ENCODE results near the gene CCDC34. TPM values are rescaled to one million over a fixed set of nuclear protein-coding genes. Genes with fewer than 3 reads are reported as not detected.

Gene CCDC34
- total RNA-seq, 2 donors from 2014 or later: 2.6 TPM; not detected in 1

GRCh38 chr11:27370374-27370773 lies 7.4 kb upstream of the CCDC34 start:
- H3K4me3 ChIP-seq: no peak overlapping the region
- peaks cover 62% of the 10 kb centered on the region for H3K36me3 ChIP-seq

GRCh38 chr11:27367881-27368280 lies 4.9 kb upstream of the CCDC34 start:
- Histone ChIP-seq H3K27me3 (no peaks in the 10 kb centered on the region), H3K4me1 (peaks cover 0 to 8% of the 10 kb centered on the region in 2 donors), H3K9me3 (no peaks in the 10 kb centered on the region), H3K36me3 (peaks cover 38% of the 10 kb centered on the region), H3K4me3 (no peak overlapping the region), H3K27ac (no peak overlapping the region)
- no peak for DNase-seq (ENCODE audit: low spot score)
- no peak for TF ChIP-seq CTCF (IDR thresholded peaks at IDR 0.05)

More at GRCh38 chr11:27370374-27370773, 7.4 kb upstream of the CCDC34 start:
- Histone ChIP-seq H3K27me3 (no peaks in the 10 kb centered on the region), H3K27ac (no peak overlapping the region), H3K4me1 (no peaks in the 10 kb centered on the region), H3K9me3 (no peaks in the 10 kb centered on the region)
- no peak for DNase-seq (ENCODE audit: low spot score)
- TF ChIP-seq CTCF (IDR thresholded peaks at IDR 0.05): no peak

- H3K9me3 ChIP-seq: no peaks in the 10 kb centered on the region
- no peak for TF ChIP-seq CTCF (IDR thresholded peaks at IDR 0.05)
- H3K27ac ChIP-seq: peak overlapping the region in 1 of 2 donors; percentile 41
- H3K36me3 ChIP-seq: peaks cover 16% of the 10 kb centered on the region
- DNase-seq (ENCODE audit: low spot score): no peak
- no peaks in the 10 kb centered on the region for H3K27me3 ChIP-seq
- H3K4me3 ChIP-seq: peak overlapping the region; percentile 80 to 86
- peaks cover 0 to 17% of the 10 kb centered on the region in 2 donors for H3K4me1 ChIP-seq
Observed at GRCh38 chr11:27363576-27364117, 632 bp upstream of the CCDC34 start.

DNA sequence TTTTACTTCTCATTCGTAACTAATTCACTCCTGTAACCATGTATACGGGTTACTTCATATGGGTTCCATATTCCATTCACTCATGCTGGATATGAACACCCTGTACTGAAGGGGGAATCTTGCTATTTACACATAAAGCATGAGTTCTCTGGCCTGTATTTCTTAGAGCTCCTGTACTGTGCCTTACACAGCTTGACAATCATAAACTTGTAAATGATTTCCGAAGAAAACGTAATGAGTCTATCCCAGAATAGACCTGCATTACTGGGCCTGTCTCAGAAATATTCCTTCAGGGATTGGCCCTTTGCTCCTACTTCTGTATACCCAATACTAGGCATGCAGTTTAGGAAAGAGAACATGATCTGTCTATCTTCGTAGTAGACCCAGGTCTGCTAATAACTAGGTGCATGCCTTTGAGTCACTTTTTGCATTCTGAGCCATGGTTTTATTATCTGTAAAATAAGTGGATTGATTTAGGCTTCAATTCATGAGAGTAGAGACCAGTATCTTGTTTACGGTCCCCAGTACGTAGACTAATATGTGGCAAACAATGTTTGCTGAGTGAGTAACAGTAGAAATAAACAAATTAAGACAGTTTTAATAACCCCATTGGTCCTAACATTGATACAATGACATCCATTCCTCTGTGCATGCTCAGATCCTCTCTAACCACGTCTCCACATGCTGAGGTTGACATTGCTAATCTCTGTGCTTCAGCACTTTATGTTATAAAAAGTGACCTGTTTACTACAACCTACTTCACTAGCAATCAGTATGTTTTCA lies 1.2 kb downstream of the CCDC34 start:
- no peak overlapping the region for H3K27ac ChIP-seq
- H3K4me1 ChIP-seq: peaks cover 0 to 17% of the 10 kb centered on the region in 2 donors
- H3K9me3 ChIP-seq: no peaks in the 10 kb centered on the region
- H3K4me3 ChIP-seq: no peak overlapping the region
- H3K36me3 ChIP-seq: no peaks in the 10 kb centered on the region
- H3K27me3 ChIP-seq: no peaks in the 10 kb centered on the region
- DNase-seq (ENCODE audit: low spot score): no peak
- TF ChIP-seq CTCF (IDR thresholded peaks at IDR 0.05): no peak

DNA sequence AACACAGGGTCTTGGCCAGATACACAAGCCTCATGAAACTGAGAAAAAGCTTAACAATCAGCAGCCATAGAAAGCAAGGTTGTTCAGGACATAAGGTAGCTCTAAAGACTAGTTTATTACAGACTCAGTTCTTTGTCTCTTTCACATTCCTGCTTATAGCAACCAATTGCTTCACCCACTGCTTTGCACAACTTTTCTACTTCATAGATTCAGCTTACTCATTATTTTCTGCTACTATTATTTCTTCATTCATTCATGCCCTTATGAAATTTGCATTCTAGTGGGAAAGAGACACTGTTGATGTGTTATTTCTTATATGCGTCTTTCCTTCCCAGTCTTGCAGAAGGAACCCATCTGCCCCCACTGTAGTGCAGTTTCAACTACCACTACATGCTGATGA lies 4.7 kb downstream of the CCDC34 start:
- no peak for DNase-seq (ENCODE audit: low spot score)
- no peak for TF ChIP-seq CTCF (IDR thresholded peaks at IDR 0.05)
- no peaks in the 10 kb centered on the region for H3K27me3 ChIP-seq

More for the DNA sequence above, 4.7 kb downstream of the CCDC34 start:
- peaks cover 0 to 10% of the 10 kb centered on the region in 2 donors for H3K4me1 ChIP-seq
- H3K4me3 ChIP-seq: no peak overlapping the region
- H3K9me3 ChIP-seq: no peaks in the 10 kb centered on the region
- no peaks in the 10 kb centered on the region for H3K36me3 ChIP-seq
- no peak overlapping the region for H3K27ac ChIP-seq

Measured in right atrium auricular region (tissue), 2 donors.